Glutamatergic neuron (in vitro differentiated cells): ENCODE data around the gene CFDP1. TPM values are rescaled to one million over a fixed set of nuclear protein-coding genes. Genes with fewer than 3 reads are reported as not detected.

Source experiments
- DNase-seq: peaks from one replicate; pipeline ENCODE4 v3.0.0; 2022
- H3K27ac Mint-ChIP-seq: one replicate; pipeline ENCODE4 v1.8.0; 2020; ENCODE audit warnings: mild to moderate bottlenecking, mixed read lengths, inconsistent platforms; ENCODE audit not compliant: unreplicated experiment
- H3K27me3 Mint-ChIP-seq: one replicate; pipeline ENCODE4 v1.8.0; 2020; ENCODE audit warnings: mild to moderate bottlenecking, moderate library complexity, mixed read lengths, inconsistent platforms; ENCODE audit not compliant: unreplicated experiment
- H3K36me3 Mint-ChIP-seq: one replicate; pipeline ENCODE4 v1.8.0; 2020; ENCODE audit warnings: mild to moderate bottlenecking, mixed read lengths, inconsistent platforms; ENCODE audit not compliant: unreplicated experiment
- H3K4me1 Mint-ChIP-seq: one replicate; pipeline ENCODE4 v1.8.0; 2020; ENCODE audit warnings: mild to moderate bottlenecking, low read depth, mixed read lengths, inconsistent platforms; ENCODE audit not compliant: unreplicated experiment
- H3K4me3 Mint-ChIP-seq: one replicate; pipeline ENCODE4 v1.8.0; 2020; ENCODE audit warnings: mild to moderate bottlenecking, mixed read lengths, inconsistent platforms; ENCODE audit not compliant: unreplicated experiment
- H3K9me3 Mint-ChIP-seq: one replicate; pipeline ENCODE4 v1.8.0; 2020; ENCODE audit warnings: mild to moderate bottlenecking, moderate library complexity, mixed read lengths, inconsistent platforms; ENCODE audit not compliant: unreplicated experiment
- CTCF ChIP-seq: fragments of 200-600 bp; sonication (generic); IDR thresholded peaks from one replicate; pipeline ENCODE4 v1.5.0; 2021; ENCODE audit not compliant: partially characterized antibody, unreplicated experiment
- long read RNA-seq: library from polyadenylated mRNA; unstranded; transcript quantifications from one replicate; pipeline ENCODE4 v2.0.0, GENCODE V29; 2020; ENCODE audit not compliant: unreplicated experiment
- total RNA-seq: library from RNA; stranded (reverse); fragmentation: NEBNext Ultra II Directional; extraction: Animal tissue kit (Norgen Biotek cat#: 25700); gene quantifications from one replicate; pipeline ENCODE4 v1.2.1, GENCODE V29; 2021; ENCODE audit not compliant: unreplicated experiment

The CFDP1 gene
- 60.1 TPM for total RNA-seq
- long read RNA-seq, transcript CFDP1-201 (7 exons, 1,275 nt) = major isoform, 50 of 62 reads
- long read RNA-seq, partial matches to known transcripts = 3 of 62 reads
- long read RNA-seq, other reads (novel, unspliced or antisense) = 6 of 62 reads

GRCh38 chr16:75432828-75433731 is at the start of gene CFDP1:
Gene CFDP1, minus strand, starts transcription at chr16:75433503. Its CDS starts 151 bp downstream, at chr16:75433352.
- Mint-ChIP-seq H3K4me1 (peaks cover 4% of the 10 kb centered on the region), H3K27me3 (peaks cover 7% of the 10 kb centered on the region), H3K36me3 (no peaks in the 10 kb centered on the region), H3K4me3 (peak within 1 kb of the TSS; percentile 91), H3K27ac (peak within 1 kb of the TSS; percentile 94), H3K9me3 (peaks cover 6% of the 10 kb centered on the region)
- peak; percentile 98 for DNase-seq
- TF ChIP-seq CTCF = no peak

- Mint-ChIP-seq H3K4me3 (no peak overlapping the region), H3K27ac (no peak overlapping the region), H3K9me3 (peaks cover 9% of the 10 kb centered on the region), H3K27me3 (peaks cover 6% of the 10 kb centered on the region), H3K4me1 (peaks cover 6% of the 10 kb centered on the region), H3K36me3 (no peaks in the 10 kb centered on the region)
- no peak for TF ChIP-seq CTCF
- no peak for DNase-seq
Measured at GRCh38 chr16:75482434-75483205, 49.3 kb upstream of the CFDP1 start.

GRCh38 chr16:75481475-75481874 is 48.2 kb upstream of the CFDP1 start:
- H3K4me3 Mint-ChIP-seq = no peak overlapping the region
- peaks cover 9% of the 10 kb centered on the region for H3K9me3 Mint-ChIP-seq
- H3K27me3 Mint-ChIP-seq = peaks cover 6% of the 10 kb centered on the region
- H3K36me3 Mint-ChIP-seq = no peaks in the 10 kb centered on the region
- no peak for DNase-seq
- no peak overlapping the region for H3K27ac Mint-ChIP-seq
- peaks cover 6% of the 10 kb centered on the region for H3K4me1 Mint-ChIP-seq
- no peak for TF ChIP-seq CTCF

GRCh38 chr16:75479421-75479990 is 46.2 kb upstream of the CFDP1 start:
- Mint-ChIP-seq H3K27ac (no peak overlapping the region), H3K27me3 (peaks cover 6% of the 10 kb centered on the region), H3K4me3 (no peak overlapping the region), H3K9me3 (peaks cover 4% of the 10 kb centered on the region), H3K36me3 (no peaks in the 10 kb centered on the region), H3K4me1 (no peaks in the 10 kb centered on the region)
- DNase-seq = no peak
- no peak for TF ChIP-seq CTCF
